ENCODE measurements around the gene NDUFV3.
"Not testable (repeated sequence)": the region's sequence is repeated elsewhere in the genome, so short reads cannot be mapped to it uniquely, and the experiment has no call there.

NDUFV3 gene

GRCh38 chr21:42931560-42932235 is 38.6 kb downstream of the NDUFV3 start:
- no peak overlapping the region for H3K4me3 ChIP-seq (ENCODE audit: low read length)
- peaks cover 17% of the 10 kb centered on the region for H3K4me1 ChIP-seq (ENCODE audit: insufficient read depth, low read length)
- H3K9me3 ChIP-seq (ENCODE audit: insufficient read depth, low read depth, low read length): no peaks in the 10 kb centered on the region
- H3K27me3 ChIP-seq (ENCODE audit: insufficient read depth, low read length): no peaks in the 10 kb centered on the region
- no peak overlapping the region for H3K27ac ChIP-seq (ENCODE audit: low read length)
- H3K36me3 ChIP-seq (ENCODE audit: insufficient read depth, low read depth, low read length): no peaks in the 10 kb centered on the region
- no peak overlapping the region; the same call in 1 of the 2 replicates for H3K9ac ChIP-seq (ENCODE audit: low read depth, low read length)

GRCh38 chr21:42932378-42933136 is 39.4 kb downstream of the NDUFV3 start:
- H3K27me3 ChIP-seq (ENCODE audit: insufficient read depth, low read length); H3K4me3 ChIP-seq (ENCODE audit: low read length); H3K9me3 ChIP-seq (ENCODE audit: insufficient read depth, low read depth, low read length); H3K27ac ChIP-seq (ENCODE audit: low read length); H3K36me3 ChIP-seq (ENCODE audit: insufficient read depth, low read depth, low read length): not testable (repeated sequence)
- peaks cover 19% of the 10 kb centered on the region for H3K4me1 ChIP-seq (ENCODE audit: insufficient read depth, low read length)
- H3K9ac ChIP-seq (ENCODE audit: low read depth, low read length): 0 out of 2 replicates have a peak overlapping the region, but pooled peaks have one; percentile 7

- not testable (repeated sequence) for H3K9me3 ChIP-seq (ENCODE audit: insufficient read depth, low read depth, low read length); H3K27me3 ChIP-seq (ENCODE audit: insufficient read depth, low read length); H3K4me3 ChIP-seq (ENCODE audit: low read length); H3K36me3 ChIP-seq (ENCODE audit: insufficient read depth, low read depth, low read length); H3K27ac ChIP-seq (ENCODE audit: low read length)
- Histone ChIP-seq H3K9ac (ENCODE audit: low read depth, low read length) (0 out of 2 replicates have a peak overlapping the region, but pooled peaks have one; percentile 7), H3K4me1 (ENCODE audit: insufficient read depth, low read length) (peaks cover 23% of the 10 kb centered on the region)
Observed at GRCh38 chr21:42933137-42933970, 40.2 kb downstream of the NDUFV3 start.

GRCh38 chr21:42933973-42934372 is 40.9 kb downstream of the NDUFV3 start:
- H3K27me3 ChIP-seq (ENCODE audit: insufficient read depth, low read length); H3K27ac ChIP-seq (ENCODE audit: low read length); H3K9me3 ChIP-seq (ENCODE audit: insufficient read depth, low read depth, low read length); H3K4me3 ChIP-seq (ENCODE audit: low read length); H3K36me3 ChIP-seq (ENCODE audit: insufficient read depth, low read depth, low read length); H3K9ac ChIP-seq (ENCODE audit: low read depth, low read length): not testable (repeated sequence)
- peaks cover 28% of the 10 kb centered on the region for H3K4me1 ChIP-seq (ENCODE audit: insufficient read depth, low read length)

DNA sequence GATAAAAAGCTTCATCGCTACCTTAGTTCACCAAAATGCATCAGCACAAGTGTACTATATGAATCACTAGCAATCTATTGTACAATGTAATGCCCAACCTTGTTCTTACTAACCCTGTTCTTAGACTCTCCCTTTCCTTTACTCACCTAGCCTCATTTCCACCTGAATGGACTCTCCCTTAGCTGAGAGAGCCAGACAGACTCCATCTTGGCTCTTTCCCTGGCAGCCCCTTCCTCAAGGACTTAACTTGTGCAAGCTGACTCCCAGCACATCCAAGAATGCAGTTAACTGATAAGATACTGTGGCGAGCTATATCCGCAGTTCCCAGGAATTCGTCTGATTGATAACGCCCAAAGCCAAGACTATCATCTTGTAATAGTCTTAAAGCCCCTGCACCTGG is 43.3 kb downstream of the NDUFV3 start:
- H3K27me3 ChIP-seq (ENCODE audit: insufficient read depth, low read length); H3K4me3 ChIP-seq (ENCODE audit: low read length); H3K27ac ChIP-seq (ENCODE audit: low read length); H3K36me3 ChIP-seq (ENCODE audit: insufficient read depth, low read depth, low read length); H3K9me3 ChIP-seq (ENCODE audit: insufficient read depth, low read depth, low read length): not testable (repeated sequence)
- Histone ChIP-seq H3K9ac (ENCODE audit: low read depth, low read length) (peak overlapping the region; percentile 81; the same call in 1 of the 2 replicates), H3K4me1 (ENCODE audit: insufficient read depth, low read length) (peaks cover 24% of the 10 kb centered on the region)

GRCh38 chr21:42937034-42937940 is 44.2 kb downstream of the NDUFV3 start:
- Histone ChIP-seq H3K9ac (ENCODE audit: low read depth, low read length) (peak overlapping the region; percentile 81; the same call in 1 of the 2 replicates), H3K27ac (ENCODE audit: low read length) (peak overlapping the region; percentile 95)

GRCh38 chr21:42937960-42938605 is 45.0 kb downstream of the NDUFV3 start:
- no peaks in the 10 kb centered on the region for H3K9me3 ChIP-seq (ENCODE audit: insufficient read depth, low read depth, low read length)
- peak overlapping the region; percentile 81; the same call in 1 of the 2 replicates for H3K9ac ChIP-seq (ENCODE audit: low read depth, low read length)
- no peaks in the 10 kb centered on the region for H3K27me3 ChIP-seq (ENCODE audit: insufficient read depth, low read length)
- peak overlapping the region; percentile 95 for H3K27ac ChIP-seq (ENCODE audit: low read length)
- H3K4me1 ChIP-seq (ENCODE audit: insufficient read depth, low read length): peaks cover 24% of the 10 kb centered on the region
- no peak overlapping the region for H3K4me3 ChIP-seq (ENCODE audit: low read length)
- no peaks in the 10 kb centered on the region for H3K36me3 ChIP-seq (ENCODE audit: insufficient read depth, low read depth, low read length)

More at GRCh38 chr21:42937034-42937940, 44.2 kb downstream of the NDUFV3 start:
- H3K27me3 ChIP-seq (ENCODE audit: insufficient read depth, low read length); H3K36me3 ChIP-seq (ENCODE audit: insufficient read depth, low read depth, low read length); H3K9me3 ChIP-seq (ENCODE audit: insufficient read depth, low read depth, low read length): not testable (repeated sequence)
- Histone ChIP-seq H3K4me1 (ENCODE audit: insufficient read depth, low read length) (peaks cover 24% of the 10 kb centered on the region), H3K4me3 (ENCODE audit: low read length) (0 out of 2 replicates have a peak overlapping the region, but pooled peaks have one; percentile 27)

- H3K27me3 ChIP-seq (ENCODE audit: insufficient read depth, low read length); H3K4me3 ChIP-seq (ENCODE audit: low read length); H3K9me3 ChIP-seq (ENCODE audit: insufficient read depth, low read depth, low read length); H3K36me3 ChIP-seq (ENCODE audit: insufficient read depth, low read depth, low read length): not testable (repeated sequence)
- peaks cover 24% of the 10 kb centered on the region for H3K4me1 ChIP-seq (ENCODE audit: insufficient read depth, low read length)
- peak overlapping the region; percentile 81; the same call in 1 of the 2 replicates for H3K9ac ChIP-seq (ENCODE audit: low read depth, low read length)
- peak overlapping the region; percentile 95 for H3K27ac ChIP-seq (ENCODE audit: low read length)
Observed at GRCh38 chr21:42938606-42938995, 45.5 kb downstream of the NDUFV3 start.

DNA sequence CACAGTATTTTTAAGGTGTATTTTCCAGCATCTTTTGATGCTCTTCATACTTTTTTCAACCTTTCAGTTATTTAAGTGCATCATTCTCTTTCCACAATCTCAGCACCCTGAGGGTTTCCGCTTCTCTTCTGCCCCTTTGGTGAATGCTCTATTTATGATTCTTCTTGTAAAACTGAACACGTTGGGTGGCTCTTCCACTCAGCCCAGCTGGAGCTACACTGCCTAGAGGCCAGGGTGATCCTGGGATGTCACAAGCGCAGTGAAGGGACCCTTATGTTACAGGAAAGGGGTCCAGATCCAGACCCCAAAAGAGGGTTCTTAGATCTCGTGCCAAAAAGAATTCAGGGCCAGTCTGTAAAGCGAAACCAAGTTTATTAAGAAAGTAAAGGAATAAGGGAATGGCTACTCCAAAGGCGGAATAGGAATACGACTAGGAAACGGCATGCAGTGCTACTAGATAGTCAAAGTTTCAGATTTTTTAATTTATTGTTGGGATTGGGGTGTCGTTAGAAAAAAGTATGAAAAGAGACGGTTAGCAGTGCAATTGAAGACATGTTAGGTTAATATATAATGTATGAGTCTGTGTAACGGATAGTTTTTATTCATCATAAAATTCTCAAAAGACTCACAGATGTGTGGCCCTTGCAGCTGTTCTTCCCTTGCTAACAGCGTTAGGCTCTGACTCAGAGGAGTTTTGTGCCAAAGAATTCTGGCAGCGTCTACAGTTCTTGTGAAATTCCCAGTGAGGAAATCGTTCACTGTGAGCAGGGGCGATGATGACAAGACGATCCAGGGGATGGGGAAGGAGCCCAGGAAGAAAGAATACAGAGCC is 46.7 kb downstream of the NDUFV3 start:
- H3K9me3 ChIP-seq (ENCODE audit: insufficient read depth, low read depth, low read length): no peaks in the 10 kb centered on the region
- H3K4me1 ChIP-seq (ENCODE audit: insufficient read depth, low read length): peaks cover 24% of the 10 kb centered on the region
- no peak overlapping the region for H3K27ac ChIP-seq (ENCODE audit: low read length)
- H3K27me3 ChIP-seq (ENCODE audit: insufficient read depth, low read length): no peaks in the 10 kb centered on the region
- no peak overlapping the region for H3K4me3 ChIP-seq (ENCODE audit: low read length)
- no peak overlapping the region for H3K9ac ChIP-seq (ENCODE audit: low read depth, low read length)
- no peaks in the 10 kb centered on the region for H3K36me3 ChIP-seq (ENCODE audit: insufficient read depth, low read depth, low read length)

DNA sequence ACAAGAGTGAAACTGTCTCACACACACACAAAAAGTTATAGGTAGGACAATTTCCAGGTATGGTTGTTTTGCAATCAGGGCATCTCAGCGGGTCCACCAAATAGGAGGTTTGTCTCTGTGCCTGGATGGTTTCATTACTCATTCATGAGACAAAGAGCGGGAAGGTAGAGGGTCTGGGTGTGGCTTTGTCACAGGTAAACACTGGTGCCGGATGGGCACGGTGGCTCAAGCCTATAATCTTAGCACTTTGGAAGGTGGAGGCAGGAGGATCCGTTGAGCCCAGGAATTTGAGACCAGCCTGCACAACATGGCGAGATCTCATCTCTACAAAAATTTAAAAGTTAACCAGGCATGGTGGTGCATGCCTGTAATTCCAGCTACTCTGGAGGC is 48.6 kb downstream of the NDUFV3 start:
- Histone ChIP-seq H3K4me1 (ENCODE audit: insufficient read depth, low read length) (peaks cover 19% of the 10 kb centered on the region; the same call in 1 of the 2 replicates), H3K27me3 (ENCODE audit: insufficient read depth, low read length) (no peaks in the 10 kb centered on the region), H3K4me3 (ENCODE audit: low read length) (no peak overlapping the region), H3K9me3 (ENCODE audit: insufficient read depth, low read depth, low read length) (no peaks in the 10 kb centered on the region), H3K9ac (ENCODE audit: low read depth, low read length) (no peak overlapping the region), H3K36me3 (ENCODE audit: insufficient read depth, low read depth, low read length) (no peaks in the 10 kb centered on the region), H3K27ac (ENCODE audit: low read length) (no peak overlapping the region)
